ENCODE measurements around the gene CTBP1. TPM values are rescaled to one million over a fixed set of nuclear protein-coding genes. Genes with fewer than 3 reads are reported as not detected.

The CTBP1 gene
- total RNA-seq, 1 donor from 2014 or later, result 109 TPM

DNA sequence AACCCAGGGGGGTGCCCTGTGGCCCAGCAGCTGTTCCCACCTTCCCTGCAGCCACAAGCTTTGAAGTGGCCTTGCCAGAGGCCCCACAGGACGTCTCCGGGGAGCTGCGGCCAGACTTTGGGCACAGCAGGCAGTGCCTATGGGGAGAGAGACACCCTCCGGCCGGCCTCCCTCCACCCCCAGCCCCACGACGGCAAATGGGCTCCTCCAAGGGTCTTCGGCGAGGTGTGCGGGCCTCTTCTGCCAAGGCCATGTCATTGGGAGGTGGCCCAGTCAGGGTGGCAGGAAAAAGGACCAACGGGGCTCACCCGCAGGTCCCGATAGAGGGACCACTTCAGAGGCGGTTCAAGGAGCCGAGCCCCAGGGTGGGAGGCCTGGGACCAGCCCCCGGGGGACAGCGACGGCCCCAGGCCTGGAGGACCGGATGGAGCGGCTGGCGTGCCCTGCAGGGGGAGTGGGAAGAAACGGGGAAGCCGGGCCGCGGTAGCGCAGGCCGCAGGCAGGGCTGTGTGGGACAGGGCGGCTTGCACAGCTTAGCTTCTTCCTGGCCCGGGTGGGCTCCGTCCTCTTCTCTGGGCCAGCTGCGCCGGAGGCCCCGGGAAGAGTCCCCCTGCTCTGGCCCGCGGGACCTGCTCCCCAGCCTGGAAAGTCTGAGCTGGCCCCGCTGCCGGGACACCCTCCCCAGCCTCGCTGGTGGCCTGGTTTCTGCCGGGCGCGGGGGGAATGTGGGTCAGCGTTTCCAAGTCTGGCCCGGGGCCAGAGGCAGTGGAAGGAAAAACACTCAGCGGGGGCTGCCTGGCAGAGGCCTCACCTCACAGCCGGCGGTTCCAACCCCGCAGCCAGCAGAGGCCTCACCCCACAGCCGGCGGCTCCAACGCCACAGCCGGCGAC, 54.7 kb downstream of the CTBP1 start:
- H3K27ac ChIP-seq (ENCODE audit: low read depth, low read length), result peak overlapping the region; percentile 28
- no peaks in the 10 kb centered on the region for H3K27me3 ChIP-seq (ENCODE audit: control insufficient read depth in 3 of 3, insufficient read depth in 3 of 3, low read length in 3 of 3)
- H3K9ac ChIP-seq (ENCODE audit: low read depth in 1 of 3, low read length in 3 of 3), result peak overlapping the region; percentile 69 to 85 (median 74)
- H3K9me3 ChIP-seq (ENCODE audit: control insufficient read depth in 3 of 3, low read length in 3 of 3), result no peaks in the 10 kb centered on the region
- peaks cover 28 to 37% (median 33%) of the 10 kb centered on the region in 3 donors for H3K4me1 ChIP-seq (ENCODE audit: control insufficient read depth in 3 of 3, insufficient read depth in 3 of 3, low read length in 3 of 3)
- no peaks in the 10 kb centered on the region for H3K36me3 ChIP-seq (ENCODE audit: control insufficient read depth in 3 of 3, insufficient read depth in 3 of 3, low read length in 3 of 3)
- peak overlapping the region in 2 of 3 donors; percentile 49 to 60 for H3K4me3 ChIP-seq (ENCODE audit: low read length in 3 of 3)

DNA sequence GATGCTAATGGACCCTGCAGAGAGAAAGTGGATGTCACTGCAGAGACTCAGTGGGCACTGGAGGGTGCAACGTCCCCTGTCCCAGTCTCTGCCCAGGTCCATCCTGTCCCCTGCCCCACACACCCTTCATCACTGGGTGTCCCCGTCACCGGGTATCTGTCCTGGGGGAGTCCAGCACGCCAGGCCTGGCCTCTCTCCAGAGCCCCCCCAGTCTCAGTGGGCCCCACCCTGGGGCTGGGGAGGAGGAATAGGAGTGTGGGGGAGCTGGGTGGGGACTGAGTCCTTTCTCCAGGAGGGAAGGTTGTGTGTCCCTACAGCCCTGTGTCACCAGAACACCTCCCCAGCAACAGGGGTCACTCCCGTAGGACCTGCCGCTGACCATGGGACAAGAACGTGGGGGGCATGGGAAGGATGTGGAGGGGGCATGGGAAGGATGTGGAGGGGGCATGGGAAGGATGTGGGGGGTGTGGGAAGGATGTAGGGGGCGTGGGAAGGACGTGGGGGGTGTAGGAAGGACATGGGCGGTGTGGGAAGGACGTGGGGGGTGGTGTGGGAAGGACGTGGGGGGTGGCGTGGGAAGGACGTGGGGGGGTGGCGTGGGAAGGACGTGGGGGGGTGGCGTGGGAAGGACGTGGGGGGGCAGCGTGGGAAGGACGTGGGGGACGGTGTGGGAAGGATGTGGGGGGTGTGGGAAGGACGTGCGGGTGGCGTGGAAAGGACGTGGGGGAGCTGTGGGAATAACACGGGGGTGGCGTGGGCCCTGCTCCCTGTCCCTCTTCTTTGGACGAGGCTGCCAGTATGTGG, 55.5 kb downstream of the CTBP1 start:
- Histone ChIP-seq H3K4me1 (ENCODE audit: control insufficient read depth in 3 of 3, insufficient read depth in 3 of 3, low read length in 3 of 3) (peaks cover 28 to 37% (median 31%) of the 10 kb centered on the region in 3 donors), H3K9ac (ENCODE audit: low read depth in 1 of 3, low read length in 3 of 3) (peak overlapping the region; percentile 69 to 85 (median 74)), H3K36me3 (ENCODE audit: control insufficient read depth in 3 of 3, insufficient read depth in 3 of 3, low read length in 3 of 3) (no peaks in the 10 kb centered on the region), H3K4me3 (ENCODE audit: low read length in 3 of 3) (peak overlapping the region in 2 of 3 donors; percentile 41 to 49), H3K27ac (ENCODE audit: low read depth, low read length) (peak overlapping the region; percentile 28), H3K9me3 (ENCODE audit: control insufficient read depth in 3 of 3, low read length in 3 of 3) (no peaks in the 10 kb centered on the region), H3K27me3 (ENCODE audit: control insufficient read depth in 3 of 3, insufficient read depth in 3 of 3, low read length in 3 of 3) (no peaks in the 10 kb centered on the region)

DNA sequence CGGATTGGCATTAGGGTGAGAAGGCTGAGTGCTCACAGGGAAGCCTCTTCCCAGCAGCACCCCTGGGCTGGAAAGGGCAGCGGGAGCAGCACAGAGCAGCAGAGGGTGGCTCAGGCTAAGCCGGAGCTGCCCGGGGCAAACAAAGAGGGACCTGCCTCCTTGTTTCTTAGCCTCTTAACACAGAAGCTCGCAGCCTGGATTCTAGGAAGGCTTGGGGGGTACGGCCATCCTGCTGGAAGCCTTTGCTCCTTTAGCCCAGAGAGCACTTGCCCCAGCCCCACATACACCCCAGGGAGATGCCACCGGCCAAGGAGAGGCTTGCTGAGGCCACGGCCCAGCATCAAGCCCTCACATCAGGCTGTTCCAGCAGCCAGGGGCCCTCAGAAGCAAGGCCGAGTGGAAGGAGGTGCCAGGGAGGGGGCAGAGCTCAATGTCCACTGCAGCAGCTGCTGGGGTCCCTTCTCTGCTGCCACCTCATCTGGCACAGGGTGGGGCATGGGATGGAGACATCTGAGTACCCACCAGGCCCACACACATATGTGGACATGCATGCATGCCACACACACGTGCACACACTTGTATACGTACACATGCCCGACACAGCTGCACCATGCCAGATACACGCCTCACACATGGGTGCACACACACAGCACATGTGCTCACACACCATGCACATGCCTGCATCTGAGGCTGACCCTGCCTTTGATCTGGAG, 56.3 kb downstream of the CTBP1 start:
- no peaks in the 10 kb centered on the region for H3K9me3 ChIP-seq (ENCODE audit: control insufficient read depth in 3 of 3, low read length in 3 of 3)
- no peaks in the 10 kb centered on the region for H3K36me3 ChIP-seq (ENCODE audit: control insufficient read depth in 3 of 3, insufficient read depth in 3 of 3, low read length in 3 of 3)
- H3K4me1 ChIP-seq (ENCODE audit: control insufficient read depth in 3 of 3, insufficient read depth in 3 of 3, low read length in 3 of 3), result peaks cover 28 to 37% (median 30%) of the 10 kb centered on the region in 3 donors
- no peaks in the 10 kb centered on the region for H3K27me3 ChIP-seq (ENCODE audit: control insufficient read depth in 3 of 3, insufficient read depth in 3 of 3, low read length in 3 of 3)
- peak overlapping the region; percentile 47 to 76 (median 71) for H3K9ac ChIP-seq (ENCODE audit: low read depth in 1 of 3, low read length in 3 of 3)
- peak overlapping the region; percentile 18 to 41 (median 19) for H3K4me3 ChIP-seq (ENCODE audit: low read length in 3 of 3)
- H3K27ac ChIP-seq (ENCODE audit: low read depth, low read length), result peak overlapping the region; percentile 88

DNA sequence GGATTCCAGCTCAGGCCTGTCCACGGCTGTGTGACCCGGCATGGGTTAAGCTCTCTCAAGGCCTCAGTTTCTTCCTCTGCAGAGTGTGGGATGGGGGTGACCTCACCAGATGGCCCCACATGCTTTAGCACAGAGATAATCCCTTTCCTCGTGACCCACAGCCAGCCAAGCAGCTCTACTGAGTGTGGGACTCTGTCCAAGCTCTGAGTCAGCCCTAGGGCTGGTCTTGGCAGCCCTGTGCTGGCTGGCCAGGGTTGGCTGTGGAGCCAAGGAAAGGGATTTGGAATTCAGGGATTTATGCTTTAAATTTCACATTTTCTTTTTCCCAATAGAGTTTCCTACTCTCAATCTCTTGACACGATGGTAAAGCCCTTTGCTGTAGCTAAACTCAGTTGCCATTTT, 56.8 kb downstream of the CTBP1 start:
- Histone ChIP-seq H3K4me3 (ENCODE audit: low read length in 3 of 3) (peak overlapping the region; percentile 19 to 41 (median 24)), H3K36me3 (ENCODE audit: control insufficient read depth in 3 of 3, insufficient read depth in 3 of 3, low read length in 3 of 3) (no peaks in the 10 kb centered on the region), H3K9me3 (ENCODE audit: control insufficient read depth in 3 of 3, low read length in 3 of 3) (no peaks in the 10 kb centered on the region), H3K27ac (ENCODE audit: low read depth, low read length) (peak overlapping the region; percentile 88), H3K4me1 (ENCODE audit: control insufficient read depth in 3 of 3, insufficient read depth in 3 of 3, low read length in 3 of 3) (peaks cover 28 to 37% (median 30%) of the 10 kb centered on the region in 3 donors), H3K9ac (ENCODE audit: low read depth in 1 of 3, low read length in 3 of 3) (peak overlapping the region; percentile 47 to 76 (median 71)), H3K27me3 (ENCODE audit: control insufficient read depth in 3 of 3, insufficient read depth in 3 of 3, low read length in 3 of 3) (no peaks in the 10 kb centered on the region)

DNA sequence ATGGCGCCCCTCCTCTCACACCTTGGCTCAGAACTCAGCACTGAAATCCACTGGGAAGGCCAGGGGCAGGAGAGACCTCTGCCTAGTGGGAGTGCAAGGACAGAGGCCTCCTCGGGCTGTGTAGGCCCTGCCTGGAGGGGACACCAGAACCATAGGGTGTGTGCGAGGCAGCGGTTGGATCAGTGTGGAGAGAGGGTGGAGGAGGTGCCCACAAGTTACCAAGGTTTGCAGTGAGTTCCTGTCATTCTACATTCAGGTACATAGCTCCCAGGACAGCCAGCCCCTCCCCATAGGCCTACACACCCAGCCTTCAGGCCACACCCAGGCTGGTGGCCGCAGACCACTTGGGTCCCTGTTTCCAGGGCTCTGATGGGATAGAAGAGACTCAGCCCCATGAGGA, 57.3 kb downstream of the CTBP1 start:
- H3K9ac ChIP-seq (ENCODE audit: low read depth in 1 of 3, low read length in 3 of 3), result peak overlapping the region in 1 of 3 donors; percentile 64
- H3K36me3 ChIP-seq (ENCODE audit: control insufficient read depth in 3 of 3, insufficient read depth in 3 of 3, low read length in 3 of 3), result no peaks in the 10 kb centered on the region
- H3K9me3 ChIP-seq (ENCODE audit: control insufficient read depth in 3 of 3, low read length in 3 of 3), result no peaks in the 10 kb centered on the region
- H3K27me3 ChIP-seq (ENCODE audit: control insufficient read depth in 3 of 3, insufficient read depth in 3 of 3, low read length in 3 of 3), result no peaks in the 10 kb centered on the region
- H3K4me1 ChIP-seq (ENCODE audit: control insufficient read depth in 3 of 3, insufficient read depth in 3 of 3, low read length in 3 of 3), result peaks cover 28 to 36% (median 30%) of the 10 kb centered on the region in 3 donors
- peak overlapping the region; percentile 17 to 41 (median 24) for H3K4me3 ChIP-seq (ENCODE audit: low read length in 3 of 3)
- peak overlapping the region; percentile 88 for H3K27ac ChIP-seq (ENCODE audit: low read depth, low read length)

DNA sequence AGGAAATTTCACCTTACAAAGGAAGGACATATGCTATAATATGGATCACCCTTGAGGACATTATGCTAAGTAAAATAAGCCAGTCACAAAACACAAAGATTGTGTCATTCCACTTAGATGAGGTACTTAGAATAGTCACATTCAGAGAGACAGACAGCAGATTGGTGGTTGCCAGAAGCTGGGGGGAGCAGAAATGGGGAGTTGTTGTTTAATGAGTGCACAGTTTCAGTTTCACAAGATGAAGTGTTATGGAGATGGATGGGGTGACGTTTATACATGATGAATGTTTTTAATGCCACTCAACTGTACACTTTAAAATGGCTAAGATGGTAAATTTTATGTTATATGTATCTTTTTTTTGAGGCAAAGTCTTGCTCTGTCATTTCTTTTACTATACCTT, 61.7 kb downstream of the CTBP1 start:
- Histone ChIP-seq H3K9me3 (ENCODE audit: control insufficient read depth in 3 of 3, low read length in 3 of 3) (no peaks in the 10 kb centered on the region), H3K36me3 (ENCODE audit: control insufficient read depth in 3 of 3, insufficient read depth in 3 of 3, low read length in 3 of 3) (no peaks in the 10 kb centered on the region), H3K4me3 (ENCODE audit: low read length in 3 of 3) (no peak overlapping the region), H3K27ac (ENCODE audit: low read depth, low read length) (no peak overlapping the region), H3K27me3 (ENCODE audit: control insufficient read depth in 3 of 3, insufficient read depth in 3 of 3, low read length in 3 of 3) (no peaks in the 10 kb centered on the region), H3K9ac (ENCODE audit: low read depth in 1 of 3, low read length in 3 of 3) (no peak overlapping the region), H3K4me1 (ENCODE audit: control insufficient read depth in 3 of 3, insufficient read depth in 3 of 3, low read length in 3 of 3) (peaks cover 9 to 11% (median 10%) of the 10 kb centered on the region in 3 donors)

GRCh38 chr4:1183985-1184773, 64.8 kb downstream of the CTBP1 start:
- Histone ChIP-seq H3K36me3 (ENCODE audit: control insufficient read depth in 3 of 3, insufficient read depth in 3 of 3, low read length in 3 of 3) (no peaks in the 10 kb centered on the region), H3K27me3 (ENCODE audit: control insufficient read depth in 3 of 3, insufficient read depth in 3 of 3, low read length in 3 of 3) (no peaks in the 10 kb centered on the region), H3K4me1 (ENCODE audit: control insufficient read depth in 3 of 3, insufficient read depth in 3 of 3, low read length in 3 of 3) (peaks cover 4 to 6% (median 5%) of the 10 kb centered on the region in 3 donors), H3K9me3 (ENCODE audit: control insufficient read depth in 3 of 3, low read length in 3 of 3) (no peaks in the 10 kb centered on the region), H3K27ac (ENCODE audit: low read depth, low read length) (peak overlapping the region; percentile 11), H3K4me3 (ENCODE audit: low read length in 3 of 3) (peak overlapping the region in 1 of 3 donors; percentile 32), H3K9ac (ENCODE audit: low read depth in 1 of 3, low read length in 3 of 3) (no peak overlapping the region)

- Histone ChIP-seq H3K9me3 (ENCODE audit: control insufficient read depth in 3 of 3, low read length in 3 of 3) (no peaks in the 10 kb centered on the region), H3K9ac (ENCODE audit: low read depth in 1 of 3, low read length in 3 of 3) (no peak overlapping the region), H3K27me3 (ENCODE audit: control insufficient read depth in 3 of 3, insufficient read depth in 3 of 3, low read length in 3 of 3) (no peaks in the 10 kb centered on the region), H3K36me3 (ENCODE audit: control insufficient read depth in 3 of 3, insufficient read depth in 3 of 3, low read length in 3 of 3) (no peaks in the 10 kb centered on the region), H3K27ac (ENCODE audit: low read depth, low read length) (no peak overlapping the region), H3K4me3 (ENCODE audit: low read length in 3 of 3) (no peak overlapping the region), H3K4me1 (ENCODE audit: control insufficient read depth in 3 of 3, insufficient read depth in 3 of 3, low read length in 3 of 3) (peaks cover 23 to 24% (median 24%) of the 10 kb centered on the region in 3 donors)
Measured at GRCh38 chr4:1182313-1182712, 66.6 kb downstream of the CTBP1 start.

DNA sequence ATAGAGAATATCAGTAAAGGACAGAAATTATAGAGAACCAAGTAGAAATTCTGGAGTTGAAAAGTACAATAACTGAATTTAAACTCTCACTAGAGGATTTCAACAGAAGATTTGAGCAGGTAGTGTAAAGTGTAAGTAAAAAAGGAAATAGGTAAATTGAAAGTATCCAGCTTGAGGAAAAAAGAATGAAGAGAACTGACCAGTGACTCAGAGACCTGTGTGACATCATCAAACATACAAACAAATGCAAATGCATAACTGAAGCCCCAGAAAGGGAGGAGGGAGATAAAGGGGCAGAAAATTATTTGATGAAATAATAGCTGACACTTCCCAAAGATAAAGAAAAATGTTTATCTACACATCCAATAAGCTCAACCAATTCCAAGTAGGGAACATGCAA, 68.3 kb downstream of the CTBP1 start:
- H3K4me3 ChIP-seq (ENCODE audit: low read length in 3 of 3), result no peak overlapping the region
- H3K27me3 ChIP-seq (ENCODE audit: control insufficient read depth in 3 of 3, insufficient read depth in 3 of 3, low read length in 3 of 3), result no peaks in the 10 kb centered on the region
- peaks cover 33 to 40% (median 33%) of the 10 kb centered on the region in 3 donors for H3K4me1 ChIP-seq (ENCODE audit: control insufficient read depth in 3 of 3, insufficient read depth in 3 of 3, low read length in 3 of 3)
- H3K36me3 ChIP-seq (ENCODE audit: control insufficient read depth in 3 of 3, insufficient read depth in 3 of 3, low read length in 3 of 3), result no peaks in the 10 kb centered on the region
- no peak overlapping the region for H3K9ac ChIP-seq (ENCODE audit: low read depth in 1 of 3, low read length in 3 of 3)
- H3K27ac ChIP-seq (ENCODE audit: low read depth, low read length), result no peak overlapping the region
- no peaks in the 10 kb centered on the region for H3K9me3 ChIP-seq (ENCODE audit: control insufficient read depth in 3 of 3, low read length in 3 of 3)
